HG02852 (cell line): ENCODE results near the gene UBE2F.
A peak's percentile ranks its signal among the peaks of the same experiment; 100 is the strongest.
"Not testable (repeated sequence)": the region's sequence is repeated elsewhere in the genome, so short reads cannot be mapped to it uniquely, and the experiment has no call there.

ENCODE experiments used
- ATAC-seq: cut with Tn5 transposase; IDR thresholded peaks from one replicate; pipeline ENCODE4 v1.9.1; 2021; ENCODE audit warnings: mild to moderate bottlenecking, moderate library complexity; ENCODE audit not compliant: unreplicated experiment

The UBE2F gene

DNA sequence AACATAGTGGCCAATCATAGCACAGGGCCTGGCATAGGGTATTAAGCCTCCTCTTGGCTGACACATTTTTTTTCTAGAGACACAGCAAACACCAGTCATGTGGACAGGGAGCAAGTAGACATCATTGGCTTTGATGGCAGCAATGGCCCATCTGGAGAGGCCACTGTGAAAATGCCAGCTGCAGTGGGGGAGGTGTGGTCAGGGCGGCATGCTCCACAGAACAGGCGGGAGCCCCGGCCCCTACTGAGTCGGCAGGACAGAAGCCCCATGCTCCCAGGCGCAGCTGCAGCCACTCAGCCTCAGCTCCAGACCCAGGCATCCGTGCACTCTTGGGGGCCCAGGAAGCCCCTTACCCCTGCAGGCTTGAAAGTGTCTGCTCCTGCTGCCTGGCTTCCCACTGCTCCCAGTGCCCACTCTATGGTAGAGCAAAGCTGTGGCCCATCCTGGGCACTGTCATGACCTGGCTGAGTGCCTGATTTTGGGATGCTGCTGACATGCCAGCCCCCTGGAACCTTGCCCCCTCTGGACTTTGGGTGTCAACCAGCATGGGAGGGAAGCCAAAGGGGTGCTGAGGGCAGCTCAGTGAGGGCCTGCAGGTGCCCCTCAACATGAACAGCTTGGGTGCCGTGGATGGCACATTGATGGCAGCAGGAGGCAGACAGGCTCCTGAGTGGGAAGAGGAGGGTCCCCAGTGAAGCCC lies 23.3 kb upstream of the UBE2F start:
- ATAC-seq = no peak

DNA sequence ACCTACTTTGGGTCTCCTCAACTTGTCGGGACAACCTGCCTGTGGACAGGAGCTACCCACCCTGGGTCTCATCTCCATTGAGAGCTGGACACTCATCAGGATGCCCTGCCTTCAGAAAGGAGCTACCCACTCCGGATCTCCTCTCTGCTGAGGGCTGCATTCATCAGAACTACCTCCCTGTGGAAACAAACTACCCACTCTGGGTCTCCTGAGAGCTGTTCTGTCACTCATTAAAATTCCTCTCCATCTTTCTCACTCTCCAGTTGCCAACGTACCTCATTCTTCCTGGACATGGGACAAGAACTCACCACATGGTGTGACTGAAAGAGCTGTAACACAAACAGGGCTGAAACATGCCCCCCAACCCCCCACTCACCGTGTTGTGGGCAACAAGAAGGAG lies 22.5 kb upstream of the UBE2F start:
- no peak for ATAC-seq

DNA sequence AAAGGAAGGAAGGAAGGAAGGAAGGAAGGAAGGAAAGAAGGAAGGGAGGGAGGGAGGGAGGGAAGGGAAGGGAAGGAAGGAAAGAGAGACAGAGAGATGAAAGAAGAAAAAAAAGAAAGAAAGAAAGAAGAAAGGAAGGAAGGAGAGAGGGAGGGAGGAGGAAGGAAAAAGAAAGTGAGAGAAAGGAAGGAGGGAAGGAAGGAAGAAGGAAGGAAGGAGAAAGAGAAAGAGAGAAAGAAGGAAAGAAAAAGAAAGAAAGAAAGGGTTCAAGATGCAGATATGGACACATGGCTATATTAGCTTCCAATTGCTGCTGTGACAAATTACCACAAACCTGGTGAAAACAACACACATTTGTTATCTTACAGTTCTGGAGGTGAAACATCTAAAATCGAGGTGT lies 20.4 kb upstream of the UBE2F start:
- ATAC-seq = no peak

DNA sequence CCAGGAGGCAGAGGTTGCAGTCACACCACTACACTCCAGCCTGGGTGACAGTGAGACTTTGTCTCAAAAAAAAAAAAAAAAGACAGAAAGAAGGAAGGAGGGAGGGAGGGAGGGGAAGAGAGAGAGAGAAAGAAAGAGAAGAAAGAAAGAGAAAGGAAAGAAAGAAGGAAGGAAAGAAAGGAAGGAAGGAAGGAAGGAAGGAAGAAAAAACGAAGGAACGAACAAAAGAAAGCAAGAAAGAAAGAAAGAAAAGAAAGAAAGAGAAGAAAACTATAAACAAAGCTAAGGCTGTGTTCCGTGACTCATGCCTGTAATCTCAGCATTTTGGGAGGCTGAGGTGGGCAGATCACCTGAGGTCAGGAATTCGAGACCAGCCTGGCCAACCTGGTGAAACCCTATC lies 15.5 kb upstream of the UBE2F start:
- not testable (repeated sequence) for ATAC-seq

- no peak for ATAC-seq
These were observed 14.9 kb upstream of the UBE2F start for GRCh38 chr2:237951878-237952277.

GRCh38 chr2:237952851-237953250 lies 14.0 kb upstream of the UBE2F start:
- ATAC-seq = no peak

GRCh38 chr2:237955640-237956401 lies 11.0 kb upstream of the UBE2F start:
- ATAC-seq = no peak

DNA sequence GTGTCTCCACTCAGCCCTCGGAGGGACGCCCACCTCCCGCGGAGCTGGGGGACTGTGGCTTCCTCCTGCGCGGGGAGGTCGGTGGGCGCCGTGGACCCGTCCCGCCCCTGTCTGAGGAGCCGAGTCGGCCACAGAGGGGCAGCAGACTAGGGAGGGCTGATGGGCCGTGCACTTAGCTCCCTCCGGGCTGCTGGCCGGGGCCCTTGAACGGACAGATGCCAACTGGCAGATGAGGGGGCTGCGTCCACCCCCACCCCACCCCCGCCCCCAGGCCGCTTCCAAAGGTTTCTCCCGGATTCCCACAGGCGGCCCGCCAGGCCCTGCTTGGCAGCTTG lies 10.4 kb upstream of the UBE2F start:
- ATAC-seq = no peak

GRCh38 chr2:237961637-237962036 lies 5.2 kb upstream of the UBE2F start:
- ATAC-seq = no peak

DNA sequence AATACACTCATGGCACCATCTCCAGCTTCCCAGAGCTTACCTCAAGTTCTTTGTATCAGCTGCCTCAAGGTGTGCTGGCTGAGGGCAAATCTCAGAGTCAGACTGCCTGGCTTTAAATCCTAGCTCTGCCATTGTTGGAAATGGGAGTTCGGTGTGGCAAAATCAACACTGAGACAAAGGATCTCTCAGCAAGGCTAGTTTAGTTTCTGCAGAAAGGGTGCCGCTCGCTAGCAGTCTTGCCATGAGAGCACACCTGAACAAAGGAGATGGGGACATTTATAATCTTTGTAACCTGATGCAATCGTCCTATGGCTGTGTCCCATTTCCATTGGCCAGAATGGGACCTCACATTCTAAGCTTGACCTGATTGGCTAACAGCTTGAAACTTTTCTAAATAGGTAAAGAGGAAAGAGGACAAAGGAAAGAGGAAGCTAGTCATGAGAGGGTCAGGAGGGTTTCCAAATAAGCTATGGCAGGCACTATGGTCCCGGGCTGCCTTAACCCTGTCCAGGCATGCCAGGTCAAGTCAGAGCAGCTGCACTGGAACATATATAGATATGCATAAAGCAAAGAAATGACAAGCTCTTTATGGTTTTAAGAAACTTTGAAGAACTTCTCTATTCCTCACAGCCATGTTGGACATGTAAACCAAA lies 4.3 kb upstream of the UBE2F start:
- no peak for ATAC-seq

GRCh38 chr2:237963490-237963991 lies 3.3 kb upstream of the UBE2F start:
- not testable (repeated sequence) for ATAC-seq

DNA sequence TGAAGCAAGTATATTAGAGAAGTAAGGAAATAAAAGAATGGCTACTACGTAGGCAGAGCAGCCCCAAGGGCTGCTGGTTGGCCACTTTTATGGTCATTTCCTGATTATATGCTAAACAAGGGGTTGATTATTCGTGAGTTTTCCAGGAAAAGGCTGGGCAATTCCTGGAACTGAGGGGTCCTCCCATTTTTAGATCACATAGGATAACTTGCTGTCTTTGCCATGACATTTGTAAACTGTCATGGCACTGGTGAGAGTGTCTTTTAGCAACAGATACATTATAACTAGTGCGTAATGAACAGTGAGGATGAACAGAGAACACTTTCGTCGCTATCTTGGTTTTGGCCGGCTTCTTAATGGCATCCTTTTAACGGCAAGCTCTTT lies 2.6 kb upstream of the UBE2F start:
- no peak for ATAC-seq

GRCh38 chr2:237964578-237965404 lies 2.0 kb upstream of the UBE2F start:
- ATAC-seq = no peak

DNA sequence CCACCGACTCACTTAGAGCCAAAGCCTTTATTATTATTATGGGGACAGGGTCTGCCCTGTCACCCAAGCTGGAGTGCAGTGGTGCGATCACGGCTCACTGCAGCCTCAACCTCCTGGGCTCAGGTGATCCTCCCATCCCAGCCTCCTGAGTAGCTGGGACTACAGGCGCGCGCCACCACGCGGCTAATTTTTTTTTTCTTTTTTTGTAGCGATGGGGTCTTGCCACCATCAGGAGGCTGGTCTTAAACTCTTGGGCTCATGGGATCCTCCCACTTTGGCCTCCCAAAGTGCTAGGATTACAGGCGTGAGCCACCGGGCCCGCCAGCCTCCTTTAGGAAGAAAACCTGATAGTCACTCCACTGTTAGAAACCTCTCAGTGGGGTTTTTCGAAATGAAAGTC lies 970 bp upstream of the UBE2F start:
- not testable (repeated sequence) for ATAC-seq

DNA sequence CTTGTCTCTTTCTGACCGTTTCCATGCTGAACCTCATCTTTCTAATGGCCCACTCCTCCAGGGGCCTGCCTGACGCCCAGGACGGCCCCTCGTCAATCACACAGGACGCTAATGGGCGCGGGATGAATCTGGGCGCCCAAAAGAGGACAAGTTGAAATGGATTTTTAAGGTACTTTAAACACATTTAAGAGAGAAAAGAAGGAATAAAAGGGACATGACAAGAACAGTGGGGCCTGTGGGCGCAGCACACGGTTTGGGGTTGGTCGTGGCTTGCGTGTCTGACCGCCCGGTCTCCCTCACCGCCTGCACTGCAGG lies 607 bp upstream of the UBE2F start:
- ATAC-seq = peak; percentile 33

- ATAC-seq = no peak
These were observed 693 bp downstream of the UBE2F start for GRCh38 chr2:237967463-237967951.

DNA sequence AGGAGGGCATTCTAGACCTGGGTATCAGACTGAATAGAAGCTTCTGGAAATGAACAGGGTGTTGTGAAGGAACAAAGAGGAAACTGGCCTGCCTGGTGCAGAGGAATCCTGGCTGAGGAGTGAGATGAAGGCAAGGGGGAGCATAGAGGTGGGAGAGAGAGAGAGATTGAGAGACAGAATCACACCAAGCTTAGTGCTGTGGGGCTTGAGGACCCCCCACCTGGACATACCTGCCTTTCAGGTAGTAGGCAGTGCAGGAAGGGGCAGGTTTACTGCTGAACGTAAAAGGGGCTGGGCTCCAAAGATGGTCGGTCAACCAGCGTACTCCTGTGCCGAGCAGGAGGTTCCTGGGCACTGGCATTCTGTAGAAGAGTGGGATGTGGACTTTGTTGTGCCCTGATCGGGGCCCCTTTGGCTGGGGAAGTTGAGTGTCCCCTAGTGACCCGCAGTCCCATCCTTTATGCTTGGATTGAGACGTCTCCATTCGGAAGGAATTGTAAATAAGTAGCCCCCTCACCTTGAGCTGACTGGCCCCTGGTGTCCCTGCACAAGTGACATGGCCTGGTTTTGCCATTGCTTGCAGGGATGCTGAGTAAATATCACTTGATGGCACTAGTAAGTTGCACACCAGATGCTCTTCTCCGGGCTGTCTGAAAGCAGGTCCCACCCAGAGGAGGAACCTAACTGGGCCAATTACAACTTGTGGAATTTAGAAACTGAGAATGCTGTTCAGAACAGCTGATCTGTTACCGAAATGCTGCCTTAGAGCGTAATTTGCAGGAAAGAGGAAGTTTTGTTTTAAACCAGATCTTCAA lies 1.4 kb downstream of the UBE2F start:
- peak; percentile 40 for ATAC-seq

GRCh38 chr2:237971661-237972060 lies 4.8 kb downstream of the UBE2F start:
- no peak for ATAC-seq

GRCh38 chr2:237972211-237972610 lies 5.4 kb downstream of the UBE2F start:
- no peak for ATAC-seq

DNA sequence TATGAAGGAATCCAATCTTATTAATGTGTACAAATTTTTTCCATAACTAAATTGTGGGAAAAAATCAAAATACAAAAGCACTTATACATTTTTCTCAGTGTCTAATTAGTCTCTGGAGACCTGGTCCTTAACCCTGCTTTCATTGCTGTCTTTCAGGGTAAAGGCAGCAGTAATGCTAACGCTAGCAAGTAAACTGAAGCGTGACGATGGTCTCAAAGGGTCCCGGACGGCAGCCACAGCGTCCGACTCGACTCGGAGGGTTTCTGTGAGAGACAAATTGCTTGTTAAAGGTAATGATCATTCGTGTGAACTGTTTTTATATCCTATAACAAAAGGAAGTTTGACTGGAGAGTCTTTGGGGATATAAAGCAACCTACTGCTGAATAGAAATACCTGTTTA lies 6.1 kb downstream of the UBE2F start:
- ATAC-seq = no peak
